ENCODE measurements around the gene SPTBN5. TPM values are rescaled to one million over a fixed set of nuclear protein-coding genes. Genes with fewer than 3 reads are reported as not detected.

The SPTBN5 gene
- total and polyA plus RNA-seq, 10 of the 15 experiments (the other 5 are each of a cell fraction or from before 2014, with no cell fraction given), result under 0.01 to 0.18 (median 0.04) TPM; not detected in 4

DNA sequence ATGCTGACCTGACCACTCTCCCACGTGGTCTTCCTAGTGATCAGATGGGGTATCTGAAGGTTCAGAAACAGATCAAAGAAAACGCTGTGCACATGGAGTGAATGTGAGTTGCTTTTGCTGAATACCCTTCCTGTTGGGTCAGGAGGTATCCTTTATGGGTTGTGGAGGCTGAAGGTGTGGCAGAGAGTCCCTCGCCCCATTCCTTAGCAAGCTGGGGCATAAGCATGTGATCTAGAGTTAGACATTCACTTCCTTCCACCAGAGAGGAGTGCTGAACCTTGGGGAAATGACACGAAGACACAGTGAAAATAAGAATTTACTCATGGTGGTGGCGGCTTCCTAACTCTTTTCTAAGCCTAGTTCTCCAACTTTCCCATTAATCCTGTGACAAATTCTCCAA is 27.8 kb upstream of the SPTBN5 start (continued):
- TF ChIP-seq, protein P1, sequence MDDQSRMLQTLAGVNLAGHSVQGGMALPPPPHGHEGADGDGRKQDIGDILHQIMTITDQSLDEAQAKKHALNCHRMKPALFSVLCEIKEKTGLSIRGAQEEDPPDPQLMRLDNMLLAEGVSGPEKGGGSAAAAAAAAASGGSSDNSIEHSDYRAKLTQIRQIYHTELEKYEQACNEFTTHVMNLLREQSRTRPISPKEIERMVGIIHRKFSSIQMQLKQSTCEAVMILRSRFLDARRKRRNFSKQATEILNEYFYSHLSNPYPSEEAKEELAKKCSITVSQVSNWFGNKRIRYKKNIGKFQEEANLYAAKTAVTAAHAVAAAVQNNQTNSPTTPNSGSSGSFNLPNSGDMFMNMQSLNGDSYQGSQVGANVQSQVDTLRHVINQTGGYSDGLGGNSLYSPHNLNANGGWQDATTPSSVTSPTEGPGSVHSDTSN (IDR thresholded peaks at IDR 0.05; ENCODE audit: insufficient replicate concordance, low read depth, low read length), result no peak
- no peak for TF ChIP-seq MYC (IDR thresholded peaks at IDR 0.05; ENCODE audit: insufficient read depth, insufficient read length, insufficient replicate concordance, low read length, severe bottlenecking)
- no peak for TF ChIP-seq NRF1 (conservative IDR thresholded peaks at IDR 0.05; ENCODE audit: low read depth, low read length)
- TF ChIP-seq, protein P2, sequence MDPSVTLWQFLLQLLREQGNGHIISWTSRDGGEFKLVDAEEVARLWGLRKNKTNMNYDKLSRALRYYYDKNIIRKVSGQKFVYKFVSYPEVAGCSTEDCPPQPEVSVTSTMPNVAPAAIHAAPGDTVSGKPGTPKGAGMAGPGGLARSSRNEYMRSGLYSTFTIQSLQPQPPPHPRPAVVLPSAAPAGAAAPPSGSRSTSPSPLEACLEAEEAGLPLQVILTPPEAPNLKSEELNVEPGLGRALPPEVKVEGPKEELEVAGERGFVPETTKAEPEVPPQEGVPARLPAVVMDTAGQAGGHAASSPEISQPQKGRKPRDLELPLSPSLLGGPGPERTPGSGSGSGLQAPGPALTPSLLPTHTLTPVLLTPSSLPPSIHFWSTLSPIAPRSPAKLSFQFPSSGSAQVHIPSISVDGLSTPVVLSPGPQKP (IDR thresholded peaks at IDR 0.05; ENCODE audit: low read depth, low read length), result no peak
- no peak for TF ChIP-seq BMI1 (IDR thresholded peaks at IDR 0.05; ENCODE audit: borderline replicate concordance)
- TF ChIP-seq NFYA (IDR thresholded peaks at IDR 0.05; ENCODE audit: borderline replicate concordance, low read depth, low read length), result no peak

DNA sequence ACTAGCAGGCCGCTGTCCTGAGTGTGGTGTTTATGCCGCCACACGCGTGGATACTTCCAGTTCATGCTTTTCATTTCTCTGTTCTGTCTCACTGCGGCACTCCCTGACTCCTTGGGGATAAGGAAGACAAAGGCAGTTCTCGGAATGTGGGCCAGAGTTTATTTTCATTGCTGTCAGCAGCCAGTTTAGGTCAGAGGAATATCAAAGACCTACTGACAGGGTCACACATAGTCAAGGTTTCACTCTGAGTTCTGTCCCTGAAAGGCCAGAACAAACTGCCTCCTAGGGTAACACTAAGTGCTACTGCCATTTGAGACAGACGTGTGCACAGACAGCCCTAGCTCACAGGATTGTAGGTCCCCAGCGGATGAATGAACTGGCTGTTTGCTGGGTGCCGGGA is 27.3 kb upstream of the SPTBN5 start:
- H3K4me2 ChIP-seq (ENCODE audit: control insufficient read depth, insufficient read depth), result no peak overlapping the region
- no peak overlapping the region for H3K9ac ChIP-seq (ENCODE audit: control insufficient read depth, insufficient read depth, low read length)
- no peaks in the 10 kb centered on the region for H3K27me3 ChIP-seq (replicated peaks in 1 of 2; ENCODE audit: control insufficient read depth in 2 of 2, insufficient read depth in 2 of 2, low read length in 1 of 2)
- SMC1A ChIA-PET (ENCODE audit: uncharacterized antibody, unreplicated experiment), result no interaction called here
- RAD21 ChIA-PET (ENCODE audit: unreplicated experiment), result no interaction called here
- peaks cover 26 to 31% of the 10 kb centered on the region in 2 experiments for H3K36me3 ChIP-seq (ENCODE audit: control insufficient read depth in 2 of 2, insufficient read depth in 2 of 2, low read length in 1 of 2)
- CTCF ChIA-PET, result interaction anchor here (4.4 kb wide), 1 partner anchor 16 kb away, joined by 16 read pairs; no protein-coding TSS in a partner anchor
- H3K4me1 ChIP-seq (ENCODE audit: control insufficient read depth, insufficient read depth, low read length), result peaks cover 14% of the 10 kb centered on the region
- TF ChIP-seq TARDBP (IDR thresholded peaks at IDR 0.05; ENCODE audit: borderline replicate concordance) (no peak), CREB1 (IDR thresholded peaks at IDR 0.05; ENCODE audit: low read depth) (no peak), HDAC2 (IDR thresholded peaks at IDR 0.05) (no peak), SIN3A (IDR thresholded peaks at IDR 0.05; ENCODE audit: low read depth, low read length) (no peak), ATF7 (IDR thresholded peaks at IDR 0.05; ENCODE audit: low read depth) (no peak), POLR2A (IDR thresholded peaks at IDR 0.05; ENCODE audit: low read depth, low read length) (peak; percentile 18; the same call in 1 of the 2 replicates)
- TF ChIP-seq, protein P3, sequence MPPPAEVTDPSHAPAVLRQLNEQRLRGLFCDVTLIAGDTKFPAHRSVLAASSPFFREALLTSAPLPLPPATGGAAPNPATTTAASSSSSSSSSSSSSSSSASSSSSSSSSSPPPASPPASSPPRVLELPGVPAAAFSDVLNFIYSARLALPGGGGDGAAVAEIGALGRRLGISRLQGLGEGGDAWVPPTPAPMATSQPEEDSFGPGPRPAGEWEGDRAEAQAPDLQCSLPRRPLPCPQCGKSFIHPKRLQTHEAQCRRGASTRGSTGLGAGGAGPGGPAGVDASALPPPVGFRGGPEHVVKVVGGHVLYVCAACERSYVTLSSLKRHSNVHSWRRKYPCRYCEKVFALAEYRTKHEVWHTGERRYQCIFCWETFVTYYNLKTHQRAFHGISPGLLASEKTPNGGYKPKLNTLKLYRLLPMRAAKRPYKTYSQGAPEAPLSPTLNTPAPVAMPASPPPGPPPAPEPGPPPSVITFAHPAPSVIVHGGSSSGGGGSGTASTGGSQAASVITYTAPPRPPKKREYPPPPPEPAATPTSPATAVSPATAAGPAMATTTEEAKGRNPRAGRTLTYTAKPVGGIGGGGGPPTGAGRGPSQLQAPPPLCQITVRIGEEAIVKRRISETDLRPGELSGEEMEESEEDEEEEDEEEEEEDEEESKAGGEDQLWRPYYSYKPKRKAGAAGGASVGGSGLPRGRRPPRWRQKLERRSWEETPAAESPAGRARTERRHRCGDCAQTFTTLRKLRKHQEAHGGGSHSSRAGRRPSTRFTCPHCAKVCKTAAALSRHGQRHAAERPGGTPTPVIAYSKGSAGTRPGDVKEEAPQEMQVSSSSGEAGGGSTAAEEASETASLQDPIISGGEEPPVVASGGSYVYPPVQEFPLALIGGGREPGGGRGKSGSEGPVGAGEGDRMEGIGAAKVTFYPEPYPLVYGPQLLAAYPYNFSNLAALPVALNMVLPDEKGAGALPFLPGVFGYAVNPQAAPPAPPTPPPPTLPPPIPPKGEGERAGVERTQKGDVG (CRISPR knock-in tag; IDR thresholded peaks at IDR 0.05), result no peak
- peaks cover 7% of the 10 kb centered on the region for H3K79me2 ChIP-seq (ENCODE audit: control insufficient read depth, insufficient read depth, low read length)
- 88% methylated on average over 9 of the region's 9 CpGs for WGBS (ENCODE audit: insufficient coverage, insufficient replicate concordance, low lambda C conversion rate, missing lambda C conversion rate)
- H3K4me3 ChIP-seq, result no peak overlapping the region
- H3K27ac ChIP-seq (ENCODE audit: control insufficient read depth, insufficient read depth), result no peak overlapping the region
- POLR2A ChIA-PET, result interaction anchor here (0.6 kb wide), 1 partner anchor 28 kb away, joined by 3 read pairs; no protein-coding TSS in a partner anchor
- intact Hi-C loops (cut with micrococcal nuclease; ENCODE audit: unreplicated experiment) (no loop called here), in situ Hi-C loops (cut with MboI) (no loop called here)
- no peak for ATAC-seq
- no peaks in the 10 kb centered on the region for H3K9me3 ChIP-seq (replicated peaks; ENCODE audit: control insufficient read depth, insufficient read depth, low read length)
- no peaks in the 10 kb centered on the region; the same call in 1 of the 2 replicates for H4K20me1 ChIP-seq (ENCODE audit: control insufficient read depth, insufficient read depth)
- FAIRE-seq, result no peak
- H2AFZ ChIP-seq (ENCODE audit: control insufficient read depth, low read depth, low read length), result no peak overlapping the region
- no TSS peak for BruUV-seq (replicated peaks)
- no peak for DNase-seq (ENCODE audit: low read depth, low spot score)

Data from GM12878 (cell line).